Natural killer cell (primary cell): ENCODE results near the gene ZNF775. TPM values are rescaled to one million over a fixed set of nuclear protein-coding genes. Genes with fewer than 3 reads are reported as not detected.

Source experiments
- ATAC-seq, 3 donors: fragments of 150-1000 bp in 2 of 3; fragments of 200-7000 bp in 1 of 3; cut with Tn5 transposase; 1 replicate in 1 of 3; 2 replicates in 2 of 3; pipeline ENCODE4 v1.10.0; 2021; ENCODE audit warnings: mild to moderate bottlenecking in 2 of 3, moderate library complexity in 2 of 3
- DNase-seq, 2 donors: peaks; one replicate each; pipeline versions ENCODE4 v3.0.0 to v3.0.0-alpha.2; 2013 to 2021; ENCODE audit warnings: mixed read lengths in 1 of 2
- H3K27ac ChIP-seq: one replicate; pipeline ENCODE4 v1.5.1; 2013; ENCODE audit warnings: mild to moderate bottlenecking, low read length
- H3K27me3 ChIP-seq: one replicate; pipeline ENCODE4 v1.6.1; 2013; ENCODE audit warnings: low read length; ENCODE audit not compliant: control insufficient read depth, insufficient read depth
- H3K36me3 ChIP-seq: one replicate; pipeline ENCODE4 v1.6.1; 2013; ENCODE audit warnings: low read length; ENCODE audit not compliant: control insufficient read depth, insufficient read depth
- H3K4me1 ChIP-seq: one replicate; pipeline ENCODE4 v1.6.1; 2013; ENCODE audit warnings: low read length; ENCODE audit not compliant: control insufficient read depth, insufficient read depth
- H3K4me3 ChIP-seq: one replicate; pipeline ENCODE4 v1.5.1; 2013; ENCODE audit warnings: low read length
- H3K9me3 ChIP-seq: one replicate; pipeline ENCODE4 v1.6.1; 2013; ENCODE audit warnings: low read length; ENCODE audit not compliant: control insufficient read depth, insufficient read depth
- H3K27ac Mint-ChIP-seq, 2 donors: one replicate each; pipeline ENCODE4 v1.8.0; 2022; ENCODE audit warnings: mild to moderate bottlenecking in 2 of 2, mixed read lengths in 2 of 2, moderate library complexity in 1 of 2
- H3K27me3 Mint-ChIP-seq, 2 donors: one replicate each; pipeline ENCODE4 v1.8.0; 2022; ENCODE audit warnings: low read depth in 2 of 2, mixed read lengths in 2 of 2
- H3K36me3 Mint-ChIP-seq: one replicate; pipeline ENCODE4 v1.8.0; 2022; ENCODE audit warnings: mixed read lengths
- H3K4me1 Mint-ChIP-seq, 2 donors: one replicate each; pipeline ENCODE4 v1.8.0; 2022; ENCODE audit warnings: mixed read lengths in 2 of 2
- H3K4me3 Mint-ChIP-seq: one replicate; pipeline ENCODE4 v1.8.0; 2022; ENCODE audit warnings: mild to moderate bottlenecking, moderate library complexity, mixed read lengths
- H3K9me3 Mint-ChIP-seq, 2 donors: one replicate each; pipeline ENCODE4 v1.8.0; 2022; ENCODE audit warnings: mixed read lengths in 2 of 2
- CTCF ChIP-seq: fragments of 200-600 bp; IDR thresholded peaks from one replicate; pipeline ENCODE4 v1.8.0; 2022; ENCODE audit warnings: antibody characterized with exemption
- WGBS: methylation state at CpG from one replicate; pipeline ENCODE4 v1.1.7; 2013; ENCODE audit warnings: missing lambda C conversion rate; ENCODE audit not compliant: insufficient coverage; 5-methylcytosine and 5-hydroxymethylcytosine counted together
- intact Hi-C: fragments of 100-400 bp; cut with micrococcal nuclease; formaldehyde crosslinking; loops from one replicate; pipeline ENCODE4 v1.14.2; 2022
- total RNA-seq, 4 donors: library from RNA; stranded (reverse); fragments of 120-200 nt in 1 of 4; gene quantifications; one replicate each; pipeline versions ENCODE4 v1.2.3 to v1.2.4, GENCODE V29; 2013 to 2022

The ZNF775 gene
- total RNA-seq, 3 donors from 2014 or later (not counting 1 experiment from before 2014, with no cell fraction given): 1.3 to 2.7 (median 1.6) TPM

- no peak for DNase-seq
- Histone ChIP-seq H3K4me3 (no peak overlapping the region), H3K27me3 (peaks cover 2% of the 10 kb centered on the region), H3K4me1 (peaks cover 4% of the 10 kb centered on the region), H3K9me3 (no peaks in the 10 kb centered on the region), H3K36me3 (peaks cover 12% of the 10 kb centered on the region), H3K27ac (no peak overlapping the region)
- no peak for TF ChIP-seq CTCF
- H3K4me1 Mint-ChIP-seq: peaks cover 0 to 4% of the 10 kb centered on the region in 2 donors
- H3K27ac Mint-ChIP-seq: no peak overlapping the region
- H3K27me3 Mint-ChIP-seq: peaks cover 0 to 8% of the 10 kb centered on the region in 2 donors
- ATAC-seq: no peak
- no peak overlapping the region for H3K4me3 Mint-ChIP-seq
- WGBS: 93% methylated on average over 7 of the region's 7 CpGs
- no peaks in the 10 kb centered on the region for H3K36me3 Mint-ChIP-seq
- no peaks in the 10 kb centered on the region for H3K9me3 Mint-ChIP-seq
- intact Hi-C loops: no loop called here
Measured at GRCh38 chr7:150335108-150335773, 43.9 kb upstream of the ZNF775 start.

- Mint-ChIP-seq H3K27me3 (peaks cover 0 to 10% of the 10 kb centered on the region in 2 donors), H3K4me3 (no peak overlapping the region), H3K4me1 (peaks cover 0 to 6% of the 10 kb centered on the region in 2 donors), H3K36me3 (no peaks in the 10 kb centered on the region), H3K27ac (no peak overlapping the region), H3K9me3 (no peaks in the 10 kb centered on the region)
- Histone ChIP-seq H3K9me3 (no peaks in the 10 kb centered on the region), H3K4me1 (peaks cover 8% of the 10 kb centered on the region), H3K27me3 (peaks cover 5% of the 10 kb centered on the region), H3K36me3 (peaks cover 7% of the 10 kb centered on the region), H3K4me3 (no peak overlapping the region), H3K27ac (no peak overlapping the region)
- no peak for DNase-seq
- intact Hi-C loops: no loop called here
- no peak for TF ChIP-seq CTCF
- 89% methylated on average over 6 of the region's 6 CpGs for WGBS
- no peak for ATAC-seq
Measured at GRCh38 chr7:150335774-150336112, 43.4 kb upstream of the ZNF775 start.

GRCh38 chr7:150336746-150337145, 42.4 kb upstream of the ZNF775 start:
- Mint-ChIP-seq H3K27me3 (peaks cover 1 to 15% of the 10 kb centered on the region in 2 donors), H3K27ac (no peak overlapping the region), H3K36me3 (no peaks in the 10 kb centered on the region), H3K4me1 (peaks cover 0 to 11% of the 10 kb centered on the region in 2 donors), H3K9me3 (no peaks in the 10 kb centered on the region), H3K4me3 (no peak overlapping the region)
- no peak overlapping the region for H3K4me3 ChIP-seq
- H3K36me3 ChIP-seq: peaks cover 6% of the 10 kb centered on the region
- DNase-seq (no peak), ATAC-seq (no peak)
- TF ChIP-seq CTCF: no peak
- peaks cover 12% of the 10 kb centered on the region for H3K4me1 ChIP-seq
- H3K9me3 ChIP-seq: no peaks in the 10 kb centered on the region
- no peak overlapping the region for H3K27ac ChIP-seq
- intact Hi-C loops: no loop called here
- H3K27me3 ChIP-seq: peaks cover 12% of the 10 kb centered on the region
- 96% methylated on average over 14 of the region's 14 CpGs for WGBS

- Mint-ChIP-seq H3K9me3 (no peaks in the 10 kb centered on the region), H3K27me3 (peaks cover 6 to 19% of the 10 kb centered on the region in 2 donors), H3K36me3 (no peaks in the 10 kb centered on the region), H3K4me1 (peaks cover 0 to 11% of the 10 kb centered on the region in 2 donors), H3K4me3 (no peak overlapping the region), H3K27ac (no peak overlapping the region)
- Histone ChIP-seq H3K4me1 (peaks cover 12% of the 10 kb centered on the region), H3K4me3 (no peak overlapping the region), H3K27me3 (peaks cover 12% of the 10 kb centered on the region), H3K36me3 (peaks cover 6% of the 10 kb centered on the region), H3K9me3 (no peaks in the 10 kb centered on the region), H3K27ac (no peak overlapping the region)
- ATAC-seq (no peak), DNase-seq (no peak)
- no peak for TF ChIP-seq CTCF
- WGBS: 97% methylated on average over 18 of the region's 18 CpGs
- intact Hi-C loops: no loop called here
Measured at GRCh38 chr7:150337179-150337578, 42.0 kb upstream of the ZNF775 start.
